HepG2 (cell line): ENCODE results near the gene NAV2. TPM values are rescaled to one million over a fixed set of nuclear protein-coding genes. Genes with fewer than 3 reads are reported as not detected.
A peak's percentile ranks its signal among the peaks of the same experiment; 100 is the strongest.

ENCODE experiments used
- ATF1 ChIP-seq: IDR thresholded peaks from 2 replicates; pipeline ENCODE4 v1.6.1; 2016; ENCODE audit warnings: mild to moderate bottlenecking, control low read depth
- ATF5 ChIP-seq: sonication (generic); formaldehyde crosslinking; IDR thresholded peaks from 2 replicates; pipeline ENCODE4 v1.4.0; 2020; ENCODE audit warnings: mild to moderate bottlenecking, low read depth, missing genetic modification reagents
- ATM ChIP-seq: fragments of 450-650 bp; IDR thresholded peaks from 2 replicates; pipeline ENCODE4 v1.7.1; 2017; ENCODE audit warnings: mild to moderate bottlenecking, borderline replicate concordance
- BCL6 ChIP-seq: IDR thresholded peaks from 2 replicates; pipeline ENCODE4 v1.6.1; 2016; ENCODE audit warnings: missing genetic modification reagents, missing compliant biosample characterization
- CBFB ChIP-seq: sonication (generic); formaldehyde crosslinking; IDR thresholded peaks from 2 replicates; pipeline ENCODE4 v1.4.0; 2020; ENCODE audit warnings: missing genetic modification reagents
- CHD4 ChIP-seq: fragments of 200-600 bp; sonication (generic); IDR thresholded peaks from 2 replicates; pipeline ENCODE4 v1.7.0; 2017; ENCODE audit warnings: mild to moderate bottlenecking, low read length, borderline replicate concordance
- EEA1 ChIP-seq: sonication (generic); formaldehyde crosslinking; IDR thresholded peaks from 2 replicates; pipeline ENCODE4 v1.5.1; 2020; ENCODE audit warnings: mild to moderate bottlenecking, missing genetic modification reagents, borderline replicate concordance
- ELF1 ChIP-seq: sonication (generic); formaldehyde crosslinking; IDR thresholded peaks from 2 replicates; pipeline ENCODE4 v1.4.0; 2020; ENCODE audit warnings: missing genetic modification reagents
- ESRRA ChIP-seq: sonication (generic); formaldehyde crosslinking; IDR thresholded peaks from 2 replicates; pipeline ENCODE4 v1.5.1; 2020; ENCODE audit warnings: mild to moderate bottlenecking, low read depth, missing genetic modification reagents
- ETV6 ChIP-seq: sonication (generic); formaldehyde crosslinking; conservative IDR thresholded peaks from 2 replicates; pipeline ENCODE4 v1.4.0; 2020; ENCODE audit warnings: missing genetic modification reagents
- HNF4A ChIP-seq: sonication (generic); formaldehyde crosslinking; IDR thresholded peaks from 2 replicates; pipeline ENCODE4 v1.4.0; 2020; ENCODE audit warnings: missing genetic modification reagents
- KLF12 ChIP-seq: sonication (generic); formaldehyde crosslinking; IDR thresholded peaks from 2 replicates; pipeline ENCODE4 v1.4.0; 2020; ENCODE audit warnings: missing genetic modification reagents, borderline replicate concordance
- NFATC3 ChIP-seq: sonication (generic); formaldehyde crosslinking; IDR thresholded peaks from 2 replicates; pipeline ENCODE4 v1.5.1; 2020; ENCODE audit warnings: mild to moderate bottlenecking, missing genetic modification reagents
- NR3C1 ChIP-seq: sonication (generic); formaldehyde crosslinking; IDR thresholded peaks from 2 replicates; pipeline ENCODE4 v1.4.0; 2020; ENCODE audit warnings: missing genetic modification reagents
- PAWR ChIP-seq: sonication (generic); formaldehyde crosslinking; IDR thresholded peaks from 2 replicates; pipeline ENCODE4 v1.4.0; 2020; ENCODE audit warnings: missing genetic modification reagents, mild to moderate bottlenecking, borderline replicate concordance
- SRY ChIP-seq: sonication (generic); formaldehyde crosslinking; IDR thresholded peaks from 2 replicates; pipeline ENCODE4 v1.8.0; 2022; ENCODE audit warnings: mild to moderate bottlenecking, missing genetic modification reagents
- ZNF512 ChIP-seq: sonication (generic); formaldehyde crosslinking; IDR thresholded peaks from 2 replicates; pipeline ENCODE4 v1.4.0; 2020; ENCODE audit warnings: mild to moderate bottlenecking, missing genetic modification reagents
- ZNF574 ChIP-seq: sonication (generic); formaldehyde crosslinking; IDR thresholded peaks from 2 replicates; pipeline ENCODE4 v1.4.0; 2020; ENCODE audit warnings: missing genetic modification reagents
- ZNF788 ChIP-seq: sonication (generic); formaldehyde crosslinking; IDR thresholded peaks from 2 replicates; pipeline ENCODE4 v1.5.0; 2020; ENCODE audit warnings: mild to moderate bottlenecking, missing genetic modification reagents, borderline replicate concordance
- ZNF850 ChIP-seq: sonication (generic); formaldehyde crosslinking; conservative IDR thresholded peaks from 2 replicates; pipeline ENCODE4 v1.9.0; 2021; ENCODE audit warnings: mild to moderate bottlenecking, missing genetic modification reagents
- ZSCAN12 ChIP-seq: sonication (generic); formaldehyde crosslinking; IDR thresholded peaks from 2 replicates; pipeline ENCODE4 v1.9.0; 2021; ENCODE audit warnings: mild to moderate bottlenecking, missing genetic modification reagents
- polyA plus RNA-seq, 8 experiments: library from polyadenylated mRNA; depleted of rRNA in 3 of 8; stranded (reverse) in 7 of 8; unstranded in 1 of 8; fragments of >200 nt; fragmentation: Illumina TruSeq in 4 of 8; extraction: Trizol in 4 of 8; gene quantifications; 2 replicates each; pipeline versions ENCODE4 v1.2.1 to v1.2.3, GENCODE V29; 2011 to 2016; ENCODE audit warnings: low read depth in 4 of 8, missing spikeins in 1 of 8, mixed read lengths in 1 of 8; ENCODE audit not compliant: insufficient read depth in 1 of 8
- total RNA-seq, 5 experiments: library from RNA; depleted of rRNA; stranded (reverse); fragments of >200 nt; fragmentation: Illumina TruSeq; extraction: Trizol; gene quantifications; 2 replicates each; pipeline ENCODE4 v1.2.3, GENCODE V29; 2016; ENCODE audit warnings: low read depth in 1 of 5
- TF ChIP-seq, protein P1 (sequence below): sonication (generic); formaldehyde crosslinking; IDR thresholded peaks from 2 replicates; pipeline ENCODE4 v1.4.0; 2020; ENCODE audit warnings: missing genetic modification reagents, borderline replicate concordance
- TF ChIP-seq, protein P2 (sequence below): sonication (generic); formaldehyde crosslinking; IDR thresholded peaks from 2 replicates; pipeline ENCODE4 v1.8.1; 2023; ENCODE audit warnings: mild to moderate bottlenecking, missing genetic modification reagents

The NAV2 gene
- total and polyA plus RNA-seq, 2 of the 13 experiments (the other 11 are each of a cell fraction or from before 2014, with no cell fraction given), result 9.3 to 34.6 TPM

DNA sequence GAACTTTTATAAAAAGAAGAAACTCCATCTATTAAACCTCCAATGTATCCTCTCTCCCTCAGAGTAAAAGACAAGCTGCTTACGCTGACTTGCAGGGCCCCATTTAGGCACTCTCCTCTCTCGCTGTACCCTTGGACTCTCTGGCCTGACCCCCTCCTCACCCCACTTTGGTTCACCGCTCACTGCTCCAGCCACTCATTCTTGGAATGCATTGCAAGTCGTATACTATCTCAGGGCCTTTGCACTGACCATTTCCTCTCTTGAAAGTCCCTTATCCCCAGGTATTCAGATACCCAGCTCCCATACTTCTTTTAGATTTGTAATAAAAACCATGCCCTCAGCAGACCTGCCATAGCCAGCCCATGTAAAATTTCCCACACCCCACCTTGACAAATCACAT lies 308.1 kb downstream of the NAV2 start (continued):
- TF ChIP-seq KLF12 (CRISPR knock-in tag), result no peak
- TF ChIP-seq ETV6, result no peak
- no peak for TF ChIP-seq SRY (CRISPR knock-in tag)
- no peak for TF ChIP-seq ZNF788
- no peak for TF ChIP-seq ZNF574 (CRISPR knock-in tag)
- TF ChIP-seq, protein P1, sequence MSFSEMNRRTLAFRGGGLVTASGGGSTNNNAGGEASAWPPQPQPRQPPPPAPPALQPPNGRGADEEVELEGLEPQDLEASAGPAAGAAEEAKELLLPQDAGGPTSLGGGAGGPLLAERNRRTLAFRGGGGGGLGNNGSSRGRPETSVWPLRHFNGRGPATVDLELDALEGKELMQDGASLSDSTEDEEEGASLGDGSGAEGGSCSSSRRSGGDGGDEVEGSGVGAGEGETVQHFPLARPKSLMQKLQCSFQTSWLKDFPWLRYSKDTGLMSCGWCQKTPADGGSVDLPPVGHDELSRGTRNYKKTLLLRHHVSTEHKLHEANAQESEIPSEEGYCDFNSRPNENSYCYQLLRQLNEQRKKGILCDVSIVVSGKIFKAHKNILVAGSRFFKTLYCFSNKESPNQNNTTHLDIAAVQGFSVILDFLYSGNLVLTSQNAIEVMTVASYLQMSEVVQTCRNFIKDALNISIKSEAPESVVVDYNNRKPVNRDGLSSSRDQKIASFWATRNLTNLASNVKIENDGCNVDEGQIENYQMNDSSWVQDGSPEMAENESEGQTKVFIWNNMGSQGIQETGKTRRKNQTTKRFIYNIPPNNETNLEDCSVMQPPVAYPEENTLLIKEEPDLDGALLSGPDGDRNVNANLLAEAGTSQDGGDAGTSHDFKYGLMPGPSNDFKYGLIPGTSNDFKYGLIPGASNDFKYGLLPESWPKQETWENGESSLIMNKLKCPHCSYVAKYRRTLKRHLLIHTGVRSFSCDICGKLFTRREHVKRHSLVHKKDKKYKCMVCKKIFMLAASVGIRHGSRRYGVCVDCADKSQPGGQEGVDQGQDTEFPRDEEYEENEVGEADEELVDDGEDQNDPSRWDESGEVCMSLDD (CRISPR knock-in tag), result no peak
- TF ChIP-seq, protein P2, sequence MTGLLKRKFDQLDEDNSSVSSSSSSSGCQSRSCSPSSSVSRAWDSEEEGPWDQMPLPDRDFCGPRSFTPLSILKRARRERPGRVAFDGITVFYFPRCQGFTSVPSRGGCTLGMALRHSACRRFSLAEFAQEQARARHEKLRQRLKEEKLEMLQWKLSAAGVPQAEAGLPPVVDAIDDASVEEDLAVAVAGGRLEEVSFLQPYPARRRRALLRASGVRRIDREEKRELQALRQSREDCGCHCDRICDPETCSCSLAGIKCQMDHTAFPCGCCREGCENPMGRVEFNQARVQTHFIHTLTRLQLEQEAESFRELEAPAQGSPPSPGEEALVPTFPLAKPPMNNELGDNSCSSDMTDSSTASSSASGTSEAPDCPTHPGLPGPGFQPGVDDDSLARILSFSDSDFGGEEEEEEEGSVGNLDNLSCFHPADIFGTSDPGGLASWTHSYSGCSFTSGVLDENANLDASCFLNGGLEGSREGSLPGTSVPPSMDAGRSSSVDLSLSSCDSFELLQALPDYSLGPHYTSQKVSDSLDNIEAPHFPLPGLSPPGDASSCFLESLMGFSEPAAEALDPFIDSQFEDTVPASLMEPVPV (CRISPR knock-in tag), result no peak
- no peak for TF ChIP-seq PAWR (CRISPR knock-in tag)
- TF ChIP-seq ZSCAN12 (CRISPR knock-in tag), result no peak
- TF ChIP-seq ATF5 (CRISPR knock-in tag), result no peak
- TF ChIP-seq ATF1 (CRISPR knock-in tag), result no peak
- no peak for TF ChIP-seq CBFB (CRISPR knock-in tag)
- no peak for TF ChIP-seq NFATC3 (CRISPR knock-in tag)
- no peak for TF ChIP-seq EEA1
- TF ChIP-seq ZNF512 (CRISPR knock-in tag), result no peak
- 0 out of 2 replicates have a peak, but pooled peaks have one; percentile 10 for TF ChIP-seq CHD4
- no peak for TF ChIP-seq ELF1 (CRISPR knock-in tag)
- no peak for TF ChIP-seq ATM
- TF ChIP-seq BCL6 (CRISPR knock-in tag), result peak; percentile 74
- no peak for TF ChIP-seq ZNF850 (CRISPR knock-in tag)
- peak; percentile 46; the same call in 1 of the 2 replicates for TF ChIP-seq HNF4A (CRISPR knock-in tag)
- TF ChIP-seq NR3C1 (CRISPR knock-in tag), result no peak
- no peak for TF ChIP-seq ESRRA (CRISPR knock-in tag)
